DND-41 (cell line): Measurements from ENCODE around the gene BORCS6.

Experiments
- ATAC-seq: fragments of 200-7000 bp; cut with Tn5 transposase; 3 replicates; pipeline ENCODE4 v1.9.1; 2021; ENCODE audit warnings: low read depth; ENCODE audit not compliant: insufficient read depth
- DNase-seq: peaks from one replicate; pipeline ENCODE4 v3.0.0-alpha.2; 2020
- H2AFZ ChIP-seq: 2 replicates; pipeline ENCODE4 v1.6.0; 2012; ENCODE audit warnings: low read depth, low read length
- H3K27ac ChIP-seq: 2 replicates; pipeline ENCODE4 v1.5.1; 2012; ENCODE audit warnings: low read length, inconsistent platforms
- H3K27me3 ChIP-seq: fragments of 200-600 bp; sonication (generic); 2 replicates; pipeline ENCODE4 v1.6.0; 2012; ENCODE audit warnings: low read length, mild to moderate bottlenecking, inconsistent platforms; ENCODE audit not compliant: insufficient read depth, poor library complexity
- H3K36me3 ChIP-seq: 2 replicates; pipeline ENCODE4 v1.5.1; 2012; ENCODE audit warnings: low read length, inconsistent platforms; ENCODE audit not compliant: insufficient read depth
- H3K4me1 ChIP-seq: 2 replicates; pipeline ENCODE4 v1.5.1; 2012; ENCODE audit warnings: mild to moderate bottlenecking, low read length; ENCODE audit not compliant: insufficient read depth
- H3K4me2 ChIP-seq: 2 replicates; pipeline ENCODE4 v1.6.0; 2012; ENCODE audit warnings: mild to moderate bottlenecking, moderate library complexity, low read length, inconsistent platforms; ENCODE audit not compliant: insufficient read depth
- H3K4me3 ChIP-seq, 2 experiments: fragments of 200-600 bp in 1 of 2; shearing (Covaris generic) in 1 of 2; 2 replicates each; pipeline ENCODE4 v1.5.1; 2012 to 2016; ENCODE audit warnings: inconsistent platforms in 2 of 2, low read length in 2 of 2, mild to moderate bottlenecking in 2 of 2, low read depth in 1 of 2, moderate library complexity in 1 of 2
- H3K79me2 ChIP-seq: 2 replicates; pipeline ENCODE4 v1.6.0; 2012; ENCODE audit warnings: low read length, inconsistent platforms; ENCODE audit not compliant: insufficient read depth
- H3K9ac ChIP-seq: 2 replicates; pipeline ENCODE4 v1.6.0; 2012; ENCODE audit warnings: low read depth, mild to moderate bottlenecking, inconsistent platforms, low read length, moderate library complexity
- H3K9me3 ChIP-seq: 2 replicates; pipeline ENCODE4 v1.5.1; 2012; ENCODE audit warnings: low read length, moderate library complexity, mild to moderate bottlenecking, inconsistent platforms; ENCODE audit not compliant: insufficient read depth, severe bottlenecking
- H4K20me1 ChIP-seq: 2 replicates; pipeline ENCODE4 v1.6.0; 2012; ENCODE audit warnings: low read length; ENCODE audit not compliant: insufficient read depth
- EZH2 ChIP-seq: IDR thresholded peaks from 3 replicates; pipeline ENCODE4 v1.6.1; 2012; ENCODE audit warnings: borderline replicate concordance, low read depth, mild to moderate bottlenecking, moderate library complexity, low read length, inconsistent platforms; ENCODE audit not compliant: severe bottlenecking
- TF ChIP-seq, protein P1 (sequence below): IDR thresholded peaks from 2 replicates; pipeline ENCODE4 v1.5.1; 2012; ENCODE audit warnings: borderline replicate concordance, low read length, moderate library complexity, mild to moderate bottlenecking; ENCODE audit not compliant: poor library complexity, severe bottlenecking; ENCODE audit errors: extremely low read depth

The BORCS6 gene

DNA sequence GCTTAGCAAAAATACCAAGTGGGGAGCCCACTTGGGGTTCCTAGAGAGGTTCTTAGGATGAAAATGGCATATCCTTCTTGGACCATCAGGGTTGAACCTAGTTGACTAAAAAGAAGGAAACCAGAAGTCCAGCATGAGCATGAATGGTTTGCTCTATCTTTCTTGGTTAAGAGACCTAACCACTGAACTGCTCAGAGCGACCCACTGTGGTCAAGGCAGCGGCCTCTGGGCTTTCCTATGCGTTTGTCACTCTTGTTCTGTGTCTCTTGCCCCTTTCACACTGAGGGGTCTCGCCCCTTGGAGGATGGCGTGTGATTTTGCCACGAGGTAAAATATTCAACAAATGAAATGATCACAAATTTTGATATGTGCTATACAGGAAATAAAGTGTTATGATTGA, 526 bp upstream of the BORCS6 start:
- peak overlapping the region; percentile 72 for H2AFZ ChIP-seq
- H3K36me3 ChIP-seq: no peaks in the 10 kb centered on the region; the same call in 1 of the 2 replicates
- peak overlapping the region; percentile 70 for H3K9ac ChIP-seq
- ATAC-seq (no peak), DNase-seq (no peak)
- peaks cover 17% of the 10 kb centered on the region for H3K79me2 ChIP-seq
- H3K4me2 ChIP-seq: peak overlapping the region; percentile 91
- H3K4me1 ChIP-seq: peaks cover 68% of the 10 kb centered on the region
- H3K9me3 ChIP-seq: no peaks in the 10 kb centered on the region
- peak overlapping the region; percentile 68 for H3K27ac ChIP-seq
- peaks cover 13% of the 10 kb centered on the region for H4K20me1 ChIP-seq
- H3K27me3 ChIP-seq: no peaks in the 10 kb centered on the region
- H3K4me3 ChIP-seq: peak overlapping the region in 1 of 2 experiments; percentile 80; a peak in 2 of 4 replicates
- TF ChIP-seq, protein P1, sequence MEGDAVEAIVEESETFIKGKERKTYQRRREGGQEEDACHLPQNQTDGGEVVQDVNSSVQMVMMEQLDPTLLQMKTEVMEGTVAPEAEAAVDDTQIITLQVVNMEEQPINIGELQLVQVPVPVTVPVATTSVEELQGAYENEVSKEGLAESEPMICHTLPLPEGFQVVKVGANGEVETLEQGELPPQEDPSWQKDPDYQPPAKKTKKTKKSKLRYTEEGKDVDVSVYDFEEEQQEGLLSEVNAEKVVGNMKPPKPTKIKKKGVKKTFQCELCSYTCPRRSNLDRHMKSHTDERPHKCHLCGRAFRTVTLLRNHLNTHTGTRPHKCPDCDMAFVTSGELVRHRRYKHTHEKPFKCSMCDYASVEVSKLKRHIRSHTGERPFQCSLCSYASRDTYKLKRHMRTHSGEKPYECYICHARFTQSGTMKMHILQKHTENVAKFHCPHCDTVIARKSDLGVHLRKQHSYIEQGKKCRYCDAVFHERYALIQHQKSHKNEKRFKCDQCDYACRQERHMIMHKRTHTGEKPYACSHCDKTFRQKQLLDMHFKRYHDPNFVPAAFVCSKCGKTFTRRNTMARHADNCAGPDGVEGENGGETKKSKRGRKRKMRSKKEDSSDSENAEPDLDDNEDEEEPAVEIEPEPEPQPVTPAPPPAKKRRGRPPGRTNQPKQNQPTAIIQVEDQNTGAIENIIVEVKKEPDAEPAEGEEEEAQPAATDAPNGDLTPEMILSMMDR: no peak
- no peak for TF ChIP-seq EZH2

DNA sequence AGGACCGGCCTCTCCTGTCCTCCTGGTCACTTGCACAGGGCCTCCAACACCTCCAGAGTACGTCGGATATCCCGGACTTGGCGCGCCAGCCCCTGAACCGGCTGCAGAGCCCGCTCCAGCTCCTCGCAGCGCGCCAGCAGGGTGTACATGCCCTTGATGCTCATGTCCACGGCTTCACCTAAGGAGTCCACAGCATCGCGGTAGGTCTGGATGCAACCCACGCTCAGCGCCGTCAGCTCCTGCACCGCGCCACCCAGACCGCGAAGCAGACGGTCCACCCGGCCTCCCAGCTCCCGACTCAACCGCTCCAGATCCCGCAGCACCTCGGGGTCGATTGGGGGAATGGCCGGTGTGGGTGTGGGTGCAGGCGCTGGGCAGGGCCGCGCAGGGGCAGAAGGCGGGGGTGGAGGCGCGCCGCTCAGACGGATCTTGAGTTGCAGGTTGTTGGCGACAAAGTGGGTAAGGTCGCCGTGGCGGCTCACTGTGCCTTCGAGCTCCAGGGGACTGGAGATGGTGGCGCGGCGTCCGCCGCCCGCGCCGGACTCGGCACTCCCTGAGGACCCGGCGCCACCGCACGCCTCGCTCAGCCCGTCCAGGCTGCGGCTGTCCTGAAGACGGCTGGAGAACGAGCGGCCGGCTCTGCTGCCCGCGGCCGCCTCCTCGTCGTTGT, 804 bp downstream of the BORCS6 start:
- DNase-seq (peak; percentile 27), ATAC-seq (no peak)
- no peaks in the 10 kb centered on the region for H3K27me3 ChIP-seq
- H3K9me3 ChIP-seq: no peaks in the 10 kb centered on the region
- no peaks in the 10 kb centered on the region; the same call in 1 of the 2 replicates for H3K36me3 ChIP-seq
- peaks cover 17% of the 10 kb centered on the region for H3K79me2 ChIP-seq
- peak overlapping the region; percentile 77 for H2AFZ ChIP-seq
- no peak for TF ChIP-seq EZH2
- TF ChIP-seq, protein P1: no peak
- peak overlapping the region; percentile 91 for H3K4me2 ChIP-seq
- peaks cover 76% of the 10 kb centered on the region for H3K4me1 ChIP-seq
- H3K27ac ChIP-seq: peak overlapping the region; percentile 99
- peaks cover 13% of the 10 kb centered on the region for H4K20me1 ChIP-seq
- H3K4me3 ChIP-seq: peak overlapping the region; percentile 70 to 80; a peak in 3 of 4 replicates
- peak overlapping the region; percentile 70 for H3K9ac ChIP-seq

DNA sequence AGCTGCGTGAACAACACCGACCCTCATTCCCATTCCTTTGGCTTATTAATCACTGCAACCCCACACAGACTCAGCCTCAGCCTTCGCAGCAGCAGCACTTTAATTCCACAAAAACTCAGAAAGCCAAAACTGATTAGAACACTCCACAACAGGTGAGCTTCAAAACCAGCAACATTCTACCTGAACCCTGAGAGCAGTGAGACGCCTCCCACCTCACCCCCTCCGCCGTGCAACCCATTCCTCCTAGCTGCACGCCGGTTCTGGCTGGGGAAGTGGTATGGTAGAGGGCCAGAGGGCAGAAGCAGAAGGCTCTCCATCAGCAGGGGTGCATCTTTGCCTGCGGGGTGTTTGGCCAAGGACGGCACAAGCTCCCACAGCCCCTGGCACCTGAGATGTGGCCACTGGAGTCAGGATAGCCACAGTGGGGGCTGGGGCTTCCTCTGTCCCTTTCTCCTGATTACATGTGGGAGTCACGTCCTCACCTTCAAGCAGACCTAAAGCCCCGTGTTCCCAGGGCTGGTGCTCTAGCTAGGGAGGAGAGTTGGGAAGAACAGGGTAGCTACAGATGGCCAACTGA, 1.6 kb downstream of the BORCS6 start:
- DNase-seq (peak; percentile 26), ATAC-seq (no peak)
- Histone ChIP-seq H3K27ac (peak overlapping the region; percentile 99), H3K4me2 (peak overlapping the region; percentile 91), H3K36me3 (no peaks in the 10 kb centered on the region; the same call in 1 of the 2 replicates), H4K20me1 (peaks cover 13% of the 10 kb centered on the region), H3K9ac (peak overlapping the region; percentile 70), H2AFZ (no peak overlapping the region), H3K4me1 (peaks cover 75% of the 10 kb centered on the region), H3K4me3 (peak overlapping the region; percentile 70 to 80; a peak in 3 of 4 replicates), H3K79me2 (peaks cover 17% of the 10 kb centered on the region), H3K27me3 (no peaks in the 10 kb centered on the region), H3K9me3 (no peaks in the 10 kb centered on the region)
- TF ChIP-seq, protein P1: no peak
- no peak for TF ChIP-seq EZH2
